HL-60 (cell line): ENCODE data around the gene ZBTB47.

Experiments
- GABPA ChIP-seq: IDR thresholded peaks from 2 replicates; pipeline ENCODE4 v1.6.1; 2012; ENCODE audit warnings: low read depth
- POLR2AphosphoS5 ChIP-seq: IDR thresholded peaks from 2 replicates; pipeline ENCODE4 v1.6.1; 2012; ENCODE audit warnings: low read depth
- TF ChIP-seq, protein P1 (sequence below): IDR thresholded peaks from one replicate; pipeline ENCODE4 v1.5.1; 2011; ENCODE audit warnings: low read length, control low read depth, inconsistent platforms; ENCODE audit not compliant: insufficient read depth

DNA sequence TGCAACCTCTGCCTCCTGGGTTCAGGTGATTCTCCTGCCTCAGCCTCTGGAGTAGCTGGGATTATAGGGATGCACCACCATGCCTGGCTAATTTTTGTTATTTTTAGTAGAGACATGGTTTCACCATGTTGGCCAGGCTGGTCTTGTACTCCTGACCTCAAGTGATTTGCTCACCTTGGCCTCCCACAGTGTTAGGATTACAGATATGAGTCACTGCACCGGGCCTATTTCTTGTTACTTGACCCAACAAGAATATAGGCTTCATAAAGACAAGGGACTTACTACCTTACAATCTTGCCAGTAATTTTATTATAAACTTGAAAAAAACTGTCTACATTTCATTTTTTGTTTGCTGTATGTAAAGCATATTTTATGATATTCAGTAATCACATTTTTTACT lies 21.4 kb upstream of the ZBTB47 start:
- TF ChIP-seq, protein P1, sequence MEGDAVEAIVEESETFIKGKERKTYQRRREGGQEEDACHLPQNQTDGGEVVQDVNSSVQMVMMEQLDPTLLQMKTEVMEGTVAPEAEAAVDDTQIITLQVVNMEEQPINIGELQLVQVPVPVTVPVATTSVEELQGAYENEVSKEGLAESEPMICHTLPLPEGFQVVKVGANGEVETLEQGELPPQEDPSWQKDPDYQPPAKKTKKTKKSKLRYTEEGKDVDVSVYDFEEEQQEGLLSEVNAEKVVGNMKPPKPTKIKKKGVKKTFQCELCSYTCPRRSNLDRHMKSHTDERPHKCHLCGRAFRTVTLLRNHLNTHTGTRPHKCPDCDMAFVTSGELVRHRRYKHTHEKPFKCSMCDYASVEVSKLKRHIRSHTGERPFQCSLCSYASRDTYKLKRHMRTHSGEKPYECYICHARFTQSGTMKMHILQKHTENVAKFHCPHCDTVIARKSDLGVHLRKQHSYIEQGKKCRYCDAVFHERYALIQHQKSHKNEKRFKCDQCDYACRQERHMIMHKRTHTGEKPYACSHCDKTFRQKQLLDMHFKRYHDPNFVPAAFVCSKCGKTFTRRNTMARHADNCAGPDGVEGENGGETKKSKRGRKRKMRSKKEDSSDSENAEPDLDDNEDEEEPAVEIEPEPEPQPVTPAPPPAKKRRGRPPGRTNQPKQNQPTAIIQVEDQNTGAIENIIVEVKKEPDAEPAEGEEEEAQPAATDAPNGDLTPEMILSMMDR = no peak
- TF ChIP-seq POLR2AphosphoS5 (no peak), GABPA (no peak)
